IPS-15b (cell line): Measurements from ENCODE around the gene CD44.

Source experiments
- H3K27me3 ChIP-seq: one replicate; pipeline ENCODE4 v1.6.1; 2013; ENCODE audit warnings: low read length; ENCODE audit not compliant: control insufficient read depth, insufficient read depth
- H3K36me3 ChIP-seq: one replicate; pipeline ENCODE4 v1.6.1; 2013; ENCODE audit warnings: low read length; ENCODE audit not compliant: control insufficient read depth, insufficient read depth
- H3K4me1 ChIP-seq: one replicate; pipeline ENCODE4 v1.6.1; 2013; ENCODE audit warnings: mild to moderate bottlenecking, low read length; ENCODE audit not compliant: control insufficient read depth, insufficient read depth
- H3K4me3 ChIP-seq: one replicate; pipeline ENCODE4 v1.5.1; 2013; ENCODE audit warnings: low read depth, low read length
- H3K9ac ChIP-seq: one replicate; pipeline ENCODE4 v1.6.1; 2013; ENCODE audit warnings: low read depth, mild to moderate bottlenecking, low read length
- H3K9me3 ChIP-seq: one replicate; pipeline ENCODE4 v1.6.1; 2013; ENCODE audit warnings: mild to moderate bottlenecking, low read length; ENCODE audit not compliant: control insufficient read depth, insufficient read depth

Gene CD44

GRCh38 chr11:35187996-35188395 is 49.0 kb downstream of the CD44 start:
- H3K27me3 ChIP-seq = no peaks in the 10 kb centered on the region
- no peaks in the 10 kb centered on the region for H3K4me1 ChIP-seq
- no peaks in the 10 kb centered on the region for H3K36me3 ChIP-seq
- H3K9ac ChIP-seq = no peak overlapping the region
- no peaks in the 10 kb centered on the region for H3K9me3 ChIP-seq
- no peak overlapping the region for H3K4me3 ChIP-seq

DNA sequence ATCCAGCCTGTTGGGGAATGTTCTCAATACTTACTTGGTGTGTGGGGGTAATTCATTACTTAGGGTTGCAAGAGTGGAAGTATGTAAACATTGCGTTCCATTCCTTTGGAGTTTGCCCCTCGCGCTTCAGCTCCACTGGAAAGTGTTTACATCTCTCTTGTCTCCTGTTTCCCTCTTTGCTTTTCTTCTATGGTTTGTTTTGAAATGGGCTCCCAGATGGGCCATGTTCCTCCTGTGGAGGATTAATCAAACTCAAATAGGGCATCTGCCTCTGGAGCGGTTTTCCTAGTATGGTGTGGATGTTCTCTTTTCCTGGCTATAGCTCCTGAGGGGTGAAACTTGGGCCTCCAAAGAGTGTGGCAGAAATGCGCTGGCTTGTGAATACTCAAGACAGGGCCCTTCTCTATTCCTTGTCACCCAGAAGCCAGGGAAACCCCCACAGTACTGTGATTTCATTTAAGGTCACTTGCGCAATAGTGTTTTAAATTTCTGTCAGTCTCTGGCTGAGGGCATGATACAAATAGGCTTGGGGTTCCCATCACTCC is 51.9 kb downstream of the CD44 start:
- no peaks in the 10 kb centered on the region for H3K9me3 ChIP-seq
- H3K36me3 ChIP-seq = no peaks in the 10 kb centered on the region
- no peaks in the 10 kb centered on the region for H3K27me3 ChIP-seq
- H3K9ac ChIP-seq = no peak overlapping the region
- H3K4me3 ChIP-seq = no peak overlapping the region
- H3K4me1 ChIP-seq = no peaks in the 10 kb centered on the region

DNA sequence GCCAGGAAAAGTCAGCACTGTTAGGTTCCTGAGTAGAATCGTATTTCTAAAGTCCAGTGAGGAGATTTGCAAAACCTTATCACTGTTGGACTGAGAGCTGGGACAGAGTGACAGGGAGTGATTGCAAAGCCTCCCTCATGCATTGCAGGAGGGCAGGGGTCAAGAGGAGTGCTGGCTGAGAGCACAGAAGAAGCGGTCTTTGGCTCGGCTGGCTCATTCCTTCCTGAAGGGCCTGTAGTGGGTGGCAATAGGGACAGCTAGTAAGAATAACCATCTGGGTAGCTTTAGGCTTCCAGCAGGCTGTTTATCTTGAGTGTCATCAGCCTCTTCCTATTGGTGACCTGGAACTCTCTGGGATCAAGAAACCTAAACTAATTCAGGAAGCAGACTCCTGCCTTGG is 53.4 kb downstream of the CD44 start:
- H3K9ac ChIP-seq = no peak overlapping the region
- H3K9me3 ChIP-seq = no peaks in the 10 kb centered on the region
- no peaks in the 10 kb centered on the region for H3K36me3 ChIP-seq
- H3K27me3 ChIP-seq = no peaks in the 10 kb centered on the region
- no peak overlapping the region for H3K4me3 ChIP-seq
- H3K4me1 ChIP-seq = no peaks in the 10 kb centered on the region

DNA sequence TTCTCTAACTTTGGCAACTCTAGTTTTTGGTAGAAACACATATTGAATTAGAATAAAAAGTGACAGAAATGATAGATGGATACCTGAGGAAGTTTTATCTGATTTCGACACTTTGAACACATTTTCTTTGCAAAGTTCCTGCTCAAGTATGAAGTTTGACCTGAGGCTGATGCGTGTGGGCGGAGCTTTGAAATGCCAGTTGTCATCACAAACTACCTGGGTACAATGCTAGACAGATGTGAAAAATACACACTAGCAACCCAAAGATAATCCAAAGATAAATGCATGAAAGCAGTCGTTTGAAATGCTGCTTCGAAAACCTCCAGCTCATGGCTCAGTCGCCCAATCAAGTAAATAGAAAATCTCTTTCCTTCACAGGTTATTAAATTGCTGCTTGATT is 54.8 kb downstream of the CD44 start:
- no peaks in the 10 kb centered on the region for H3K9me3 ChIP-seq
- H3K36me3 ChIP-seq = no peaks in the 10 kb centered on the region
- no peak overlapping the region for H3K9ac ChIP-seq
- H3K4me3 ChIP-seq = no peak overlapping the region
- no peaks in the 10 kb centered on the region for H3K27me3 ChIP-seq
- H3K4me1 ChIP-seq = no peaks in the 10 kb centered on the region

DNA sequence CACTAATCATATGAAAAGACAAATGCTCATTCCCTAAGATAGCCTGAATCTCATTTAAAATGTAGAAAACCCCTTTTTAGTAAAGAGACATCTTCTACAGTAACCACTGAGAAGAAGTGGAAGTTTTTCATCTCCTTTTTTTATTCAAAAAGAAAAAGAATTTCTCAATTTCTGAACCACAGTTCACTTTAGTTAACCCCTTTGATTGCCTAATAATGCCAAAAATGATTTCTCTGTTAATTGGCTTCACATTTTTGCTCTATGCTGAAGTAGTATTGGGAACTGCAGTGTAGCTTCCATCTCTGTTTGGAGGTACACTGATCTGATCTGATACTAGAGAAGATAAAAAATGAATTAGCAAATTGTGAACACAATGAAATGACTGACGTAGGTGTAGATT is 58.3 kb downstream of the CD44 start:
- H3K4me3 ChIP-seq = no peak overlapping the region
- H3K4me1 ChIP-seq = no peaks in the 10 kb centered on the region
- no peaks in the 10 kb centered on the region for H3K9me3 ChIP-seq
- H3K9ac ChIP-seq = no peak overlapping the region
- H3K27me3 ChIP-seq = no peaks in the 10 kb centered on the region
- H3K36me3 ChIP-seq = no peaks in the 10 kb centered on the region

- no peaks in the 10 kb centered on the region for H3K9me3 ChIP-seq
- no peak overlapping the region for H3K9ac ChIP-seq
- H3K27me3 ChIP-seq = no peaks in the 10 kb centered on the region
- no peaks in the 10 kb centered on the region for H3K36me3 ChIP-seq
- no peak overlapping the region for H3K4me3 ChIP-seq
- H3K4me1 ChIP-seq = no peaks in the 10 kb centered on the region
Observed at GRCh38 chr11:35200811-35201341, 61.9 kb downstream of the CD44 start.

DNA sequence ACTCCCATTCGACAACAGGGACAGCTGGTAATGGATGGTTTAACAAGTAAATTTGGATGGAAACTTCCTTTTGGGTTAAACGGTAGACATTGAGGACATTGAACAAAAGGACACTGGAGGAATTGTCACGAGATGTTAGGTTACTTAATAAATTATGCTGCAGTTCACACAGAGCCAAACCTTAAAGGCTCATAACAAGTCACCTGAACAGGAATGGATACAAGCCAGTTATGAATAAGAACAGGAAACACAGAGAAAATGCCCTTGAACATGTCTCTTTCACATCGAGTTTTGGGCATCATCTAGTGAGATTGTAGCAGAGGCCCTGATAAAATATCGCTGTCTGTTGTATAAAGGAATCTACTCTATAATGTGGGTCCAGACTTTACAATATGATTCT is 65.6 kb downstream of the CD44 start:
- H3K9ac ChIP-seq = no peak overlapping the region
- H3K36me3 ChIP-seq = no peaks in the 10 kb centered on the region
- no peak overlapping the region for H3K4me3 ChIP-seq
- no peaks in the 10 kb centered on the region for H3K27me3 ChIP-seq
- H3K4me1 ChIP-seq = peaks cover 7% of the 10 kb centered on the region
- H3K9me3 ChIP-seq = no peaks in the 10 kb centered on the region

DNA sequence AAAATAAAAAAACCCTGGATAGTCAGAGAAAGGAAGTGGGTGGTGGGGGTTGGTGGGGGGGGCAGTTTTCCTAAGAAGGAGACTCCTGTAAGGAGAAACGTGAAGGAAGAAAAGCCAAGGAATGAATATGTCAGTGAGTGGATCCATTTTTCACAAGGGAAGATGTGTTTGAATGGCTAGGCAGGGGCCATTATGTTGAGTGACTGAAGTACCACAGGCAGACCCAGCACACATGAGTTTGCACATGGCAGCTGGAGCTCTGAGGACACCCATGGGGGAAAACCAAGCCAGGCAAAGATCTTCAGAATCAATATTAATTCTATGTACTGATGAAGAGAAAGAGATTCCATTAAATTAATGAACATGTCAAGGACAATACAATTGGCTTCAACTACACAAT is 67.6 kb downstream of the CD44 start:
- Histone ChIP-seq H3K36me3 (no peaks in the 10 kb centered on the region), H3K4me1 (peaks cover 7% of the 10 kb centered on the region), H3K9me3 (no peaks in the 10 kb centered on the region), H3K9ac (no peak overlapping the region), H3K27me3 (no peaks in the 10 kb centered on the region), H3K4me3 (no peak overlapping the region)

GRCh38 chr11:35207471-35208403 is 68.8 kb downstream of the CD44 start:
- Histone ChIP-seq H3K4me3 (no peak overlapping the region), H3K4me1 (peaks cover 7% of the 10 kb centered on the region), H3K27me3 (no peaks in the 10 kb centered on the region), H3K9me3 (no peaks in the 10 kb centered on the region), H3K9ac (no peak overlapping the region), H3K36me3 (no peaks in the 10 kb centered on the region)

GRCh38 chr11:35208795-35209194 is 69.8 kb downstream of the CD44 start:
- Histone ChIP-seq H3K27me3 (no peaks in the 10 kb centered on the region), H3K4me1 (peaks cover 7% of the 10 kb centered on the region), H3K4me3 (no peak overlapping the region), H3K9me3 (no peaks in the 10 kb centered on the region), H3K36me3 (no peaks in the 10 kb centered on the region), H3K9ac (no peak overlapping the region)

- H3K9ac ChIP-seq = no peak overlapping the region
- peaks cover 13% of the 10 kb centered on the region for H3K4me1 ChIP-seq
- no peaks in the 10 kb centered on the region for H3K27me3 ChIP-seq
- H3K4me3 ChIP-seq = no peak overlapping the region
- no peaks in the 10 kb centered on the region for H3K9me3 ChIP-seq
- H3K36me3 ChIP-seq = no peaks in the 10 kb centered on the region
Observed at GRCh38 chr11:35210876-35211546, 72.0 kb downstream of the CD44 start.
